ENCODE results near the gene RALGAPA1.
"Not testable (repeated sequence)": the region's sequence is repeated elsewhere in the genome, so short reads cannot be mapped to it uniquely, and the experiment has no call there.

RALGAPA1 gene

DNA sequence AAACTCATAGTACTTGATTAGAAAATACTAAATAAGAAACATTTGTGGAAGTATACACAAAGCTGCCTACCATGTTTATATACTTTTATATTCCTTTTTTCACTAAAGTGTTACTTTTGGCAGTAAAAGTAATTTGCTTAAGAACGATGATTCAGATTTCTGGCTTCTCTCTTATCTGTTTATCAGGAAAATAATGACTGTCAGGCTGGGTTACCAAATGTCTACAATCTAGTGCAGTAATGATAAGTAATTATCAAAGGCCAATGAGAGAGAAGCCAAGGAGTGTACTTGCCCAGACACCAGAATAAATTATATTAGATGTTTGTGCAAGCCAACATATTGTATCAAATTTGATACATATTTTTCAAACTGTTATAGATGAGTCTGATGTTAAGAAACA, 113.4 kb downstream of the RALGAPA1 start:
- no peaks in the 10 kb centered on the region for H3K36me3 ChIP-seq (ENCODE audit: insufficient read depth, insufficient read length, low read length)
- no peak overlapping the region for H3K4me3 ChIP-seq (ENCODE audit: insufficient read length, low read depth)
- TF ChIP-seq SUZ12 (IDR thresholded peaks at IDR 0.05; ENCODE audit: extremely low read depth, insufficient read depth, insufficient read length): no peak
- no peak for TF ChIP-seq YY1 (IDR thresholded peaks at IDR 0.05; ENCODE audit: insufficient read depth, insufficient read length)
- no peak for TF ChIP-seq ZNF274 (IDR thresholded peaks at IDR 0.05; ENCODE audit: low read depth, low read length)
- H3K27me3 ChIP-seq (ENCODE audit: insufficient read depth, insufficient read length): no peaks in the 10 kb centered on the region
- no peaks in the 10 kb centered on the region for H3K4me1 ChIP-seq (ENCODE audit: insufficient read depth, insufficient read length)
- H3K9ac ChIP-seq (ENCODE audit: insufficient read length, low read depth): no peak overlapping the region
- no peak for DNase-seq (ENCODE audit: low read depth, low spot score)
- no peaks in the 10 kb centered on the region for H3K9me3 ChIP-seq (ENCODE audit: insufficient read depth, low read length)

- Histone ChIP-seq H3K9ac (ENCODE audit: insufficient read length, low read depth) (no peak overlapping the region), H3K27me3 (ENCODE audit: insufficient read depth, insufficient read length) (no peaks in the 10 kb centered on the region), H3K4me1 (ENCODE audit: insufficient read depth, insufficient read length) (no peaks in the 10 kb centered on the region), H3K36me3 (ENCODE audit: insufficient read depth, insufficient read length, low read length) (no peaks in the 10 kb centered on the region), H3K4me3 (ENCODE audit: insufficient read length, low read depth) (no peak overlapping the region), H3K9me3 (ENCODE audit: insufficient read depth, low read length) (no peaks in the 10 kb centered on the region)
- no peak for DNase-seq (ENCODE audit: low read depth, low spot score)
- TF ChIP-seq SUZ12 (IDR thresholded peaks at IDR 0.05; ENCODE audit: extremely low read depth, insufficient read depth, insufficient read length) (no peak), ZNF274 (IDR thresholded peaks at IDR 0.05; ENCODE audit: low read depth, low read length) (no peak), YY1 (IDR thresholded peaks at IDR 0.05; ENCODE audit: insufficient read depth, insufficient read length) (no peak)
Observed at GRCh38 chr14:35695072-35695471, 114.0 kb downstream of the RALGAPA1 start.

GRCh38 chr14:35689000-35689460, 120.1 kb downstream of the RALGAPA1 start:
- no peaks in the 10 kb centered on the region for H3K27me3 ChIP-seq (ENCODE audit: insufficient read depth, insufficient read length)
- TF ChIP-seq YY1 (IDR thresholded peaks at IDR 0.05; ENCODE audit: insufficient read depth, insufficient read length): no peak
- TF ChIP-seq SUZ12 (IDR thresholded peaks at IDR 0.05; ENCODE audit: extremely low read depth, insufficient read depth, insufficient read length): no peak
- TF ChIP-seq ZNF274 (IDR thresholded peaks at IDR 0.05; ENCODE audit: low read depth, low read length): no peak
- H3K9ac ChIP-seq (ENCODE audit: insufficient read length, low read depth): no peak overlapping the region
- DNase-seq (ENCODE audit: low read depth, low spot score): no peak
- H3K36me3 ChIP-seq (ENCODE audit: insufficient read depth, insufficient read length, low read length): no peaks in the 10 kb centered on the region
- no peaks in the 10 kb centered on the region for H3K9me3 ChIP-seq (ENCODE audit: insufficient read depth, low read length)
- no peak overlapping the region for H3K4me3 ChIP-seq (ENCODE audit: insufficient read length, low read depth)
- H3K4me1 ChIP-seq (ENCODE audit: insufficient read depth, insufficient read length): no peaks in the 10 kb centered on the region

DNA sequence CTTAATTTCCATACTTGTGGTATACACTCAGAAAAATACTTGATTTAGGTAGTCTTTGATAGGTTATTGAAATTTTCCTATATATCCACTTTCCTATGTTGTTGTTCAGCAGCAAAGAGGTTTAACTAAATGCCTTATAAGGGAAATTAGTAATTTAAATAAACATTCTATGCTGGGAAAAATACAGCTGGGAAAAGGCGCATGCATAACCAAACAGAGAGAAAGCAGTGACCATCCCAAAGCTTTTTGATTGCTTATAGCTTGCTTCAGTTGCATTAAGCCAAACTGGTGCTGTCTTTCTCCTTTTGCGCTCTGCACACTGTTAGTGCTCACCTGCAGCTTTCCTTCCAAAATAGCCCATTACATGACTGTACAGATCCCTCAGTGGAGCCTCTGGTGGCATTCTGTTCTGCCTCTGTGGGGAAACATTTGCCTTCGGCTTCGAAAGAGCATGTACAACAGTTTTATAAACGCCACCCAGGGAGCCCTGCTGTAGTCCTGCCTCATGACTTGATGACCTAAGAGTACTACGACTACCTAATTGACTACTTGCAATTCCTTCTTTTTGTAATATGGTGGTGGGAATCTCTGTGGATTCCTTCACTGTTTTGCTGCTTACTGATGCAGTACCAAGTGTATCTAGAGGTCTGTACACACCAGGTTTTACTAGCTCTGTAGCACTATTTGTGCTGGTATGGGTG, 120.8 kb downstream of the RALGAPA1 start:
- DNase-seq (ENCODE audit: low read depth, low spot score): no peak
- Histone ChIP-seq H3K4me3 (ENCODE audit: insufficient read length, low read depth) (no peak overlapping the region), H3K9ac (ENCODE audit: insufficient read length, low read depth) (no peak overlapping the region), H3K27me3 (ENCODE audit: insufficient read depth, insufficient read length) (no peaks in the 10 kb centered on the region), H3K9me3 (ENCODE audit: insufficient read depth, low read length) (no peaks in the 10 kb centered on the region), H3K36me3 (ENCODE audit: insufficient read depth, insufficient read length, low read length) (no peaks in the 10 kb centered on the region), H3K4me1 (ENCODE audit: insufficient read depth, insufficient read length) (no peaks in the 10 kb centered on the region)
- no peak for TF ChIP-seq YY1 (IDR thresholded peaks at IDR 0.05; ENCODE audit: insufficient read depth, insufficient read length)
- TF ChIP-seq ZNF274 (IDR thresholded peaks at IDR 0.05; ENCODE audit: low read depth, low read length): no peak
- TF ChIP-seq SUZ12 (IDR thresholded peaks at IDR 0.05; ENCODE audit: extremely low read depth, insufficient read depth, insufficient read length): no peak

GRCh38 chr14:35687335-35687939, 121.7 kb downstream of the RALGAPA1 start:
- no peak overlapping the region for H3K9ac ChIP-seq (ENCODE audit: insufficient read length, low read depth)
- no peaks in the 10 kb centered on the region for H3K4me1 ChIP-seq (ENCODE audit: insufficient read depth, insufficient read length)
- no peaks in the 10 kb centered on the region for H3K36me3 ChIP-seq (ENCODE audit: insufficient read depth, insufficient read length, low read length)
- peak; percentile 8 for DNase-seq (ENCODE audit: low read depth, low spot score)
- H3K9me3 ChIP-seq (ENCODE audit: insufficient read depth, low read length): no peaks in the 10 kb centered on the region
- TF ChIP-seq ZNF274 (IDR thresholded peaks at IDR 0.05; ENCODE audit: low read depth, low read length) (no peak), SUZ12 (IDR thresholded peaks at IDR 0.05; ENCODE audit: extremely low read depth, insufficient read depth, insufficient read length) (no peak), YY1 (IDR thresholded peaks at IDR 0.05; ENCODE audit: insufficient read depth, insufficient read length) (no peak)
- H3K27me3 ChIP-seq (ENCODE audit: insufficient read depth, insufficient read length): no peaks in the 10 kb centered on the region
- no peak overlapping the region for H3K4me3 ChIP-seq (ENCODE audit: insufficient read length, low read depth)

DNA sequence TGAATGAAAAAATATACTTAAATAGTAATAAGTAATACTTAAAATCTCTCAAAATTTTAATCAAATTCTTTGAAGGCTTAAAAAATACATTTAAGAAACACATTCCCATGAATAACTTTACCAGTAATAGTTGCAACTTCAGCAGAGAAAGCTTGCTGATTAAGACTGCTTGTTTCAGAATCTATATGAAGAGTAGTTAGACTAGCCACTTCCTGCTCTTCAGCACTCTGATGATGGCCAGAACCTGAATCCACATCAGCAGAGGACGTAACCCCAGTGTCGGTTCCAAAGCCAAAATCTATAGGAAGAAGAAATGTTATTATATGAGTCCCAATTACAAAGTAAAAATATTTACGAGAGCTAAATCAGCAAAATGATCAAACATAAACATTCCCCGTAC, 125.4 kb downstream of the RALGAPA1 start:
- H3K9ac ChIP-seq (ENCODE audit: insufficient read length, low read depth): not testable (repeated sequence)

DNA sequence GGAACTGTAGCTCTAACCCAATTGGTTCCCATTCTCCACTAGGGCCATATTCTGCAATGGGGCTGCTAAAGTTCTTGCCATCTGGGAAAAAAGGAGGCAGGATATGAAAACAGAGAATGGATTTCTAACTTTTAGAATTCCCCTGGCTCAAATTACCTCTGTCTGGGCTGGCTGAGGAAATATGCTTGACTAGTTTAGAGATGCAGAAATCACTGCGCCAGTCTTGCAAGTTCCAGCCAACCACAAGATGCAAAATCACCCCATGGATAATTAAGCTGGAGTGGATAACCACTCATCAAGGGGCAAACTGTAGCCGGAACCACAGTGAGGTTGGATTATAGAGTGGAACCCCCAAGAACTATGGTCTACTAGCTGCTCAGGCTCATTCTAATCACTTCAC, 126.3 kb downstream of the RALGAPA1 start:
- no peaks in the 10 kb centered on the region for H3K9me3 ChIP-seq (ENCODE audit: insufficient read depth, low read length)
- TF ChIP-seq YY1 (IDR thresholded peaks at IDR 0.05; ENCODE audit: insufficient read depth, insufficient read length) (no peak), ZNF274 (IDR thresholded peaks at IDR 0.05; ENCODE audit: low read depth, low read length) (no peak)
- no peak overlapping the region for H3K4me3 ChIP-seq (ENCODE audit: insufficient read length, low read depth)
- H3K4me1 ChIP-seq (ENCODE audit: insufficient read depth, insufficient read length): no peaks in the 10 kb centered on the region
- DNase-seq (ENCODE audit: low read depth, low spot score): no peak
- no peaks in the 10 kb centered on the region for H3K27me3 ChIP-seq (ENCODE audit: insufficient read depth, insufficient read length)
- no peaks in the 10 kb centered on the region for H3K36me3 ChIP-seq (ENCODE audit: insufficient read depth, insufficient read length, low read length)
- no peak overlapping the region for H3K9ac ChIP-seq (ENCODE audit: insufficient read length, low read depth)

More for the DNA sequence above, 125.4 kb downstream of the RALGAPA1 start:
- not testable (repeated sequence) for H3K4me1 ChIP-seq (ENCODE audit: insufficient read depth, insufficient read length); H3K9me3 ChIP-seq (ENCODE audit: insufficient read depth, low read length); H3K27me3 ChIP-seq (ENCODE audit: insufficient read depth, insufficient read length); H3K36me3 ChIP-seq (ENCODE audit: insufficient read depth, insufficient read length, low read length); DNase-seq (ENCODE audit: low read depth, low spot score); H3K4me3 ChIP-seq (ENCODE audit: insufficient read length, low read depth)
